HepG2 (cell line): ENCODE results near the gene IL17C. TPM values are rescaled to one million over a fixed set of nuclear protein-coding genes. Genes with fewer than 3 reads are reported as not detected.
A peak's percentile ranks its signal among the peaks of the same experiment; 100 is the strongest.

Experiments used
- CBX2 ChIP-seq, 2 experiments: fragments of 200-600 bp in 1 of 2; sonication (generic); formaldehyde crosslinking in 1 of 2; IDR thresholded peaks; 2 replicates each; pipeline versions ENCODE4 v1.7.0 to v1.8.1; 2018 to 2022; ENCODE audit warnings: low read depth in 2 of 2, low read length in 1 of 2, mild to moderate bottlenecking in 1 of 2, missing genetic modification reagents in 1 of 2
- DPF2 ChIP-seq: sonication (generic); formaldehyde crosslinking; IDR thresholded peaks from 2 replicates; pipeline ENCODE4 v1.4.0; 2020; ENCODE audit warnings: mild to moderate bottlenecking, low read depth, missing genetic modification reagents, borderline replicate concordance
- FLYWCH1 ChIP-seq: sonication (generic); formaldehyde crosslinking; IDR thresholded peaks from 2 replicates; pipeline ENCODE4 v1.8.1; 2023; ENCODE audit warnings: mild to moderate bottlenecking, missing genetic modification reagents
- HOXA5 ChIP-seq: sonication (generic); formaldehyde crosslinking; IDR thresholded peaks from 2 replicates; pipeline ENCODE4 v1.4.0; 2020; ENCODE audit warnings: missing genetic modification reagents
- NFYB ChIP-seq: sonication (generic); formaldehyde crosslinking; IDR thresholded peaks from 2 replicates; pipeline ENCODE4 v1.4.0; 2020; ENCODE audit warnings: missing genetic modification reagents
- SAP130 ChIP-seq: IDR thresholded peaks from 2 replicates; pipeline ENCODE4 v1.6.1; 2016; ENCODE audit warnings: low read depth
- XRCC5 ChIP-seq: fragments of 200-400 bp; formaldehyde crosslinking; optimal IDR thresholded peaks from 2 replicates; pipeline ENCODE3; 2017; ENCODE audit warnings: mild to moderate bottlenecking, low read length
- ZNF124 ChIP-seq: sonication (generic); formaldehyde crosslinking; IDR thresholded peaks from 2 replicates; pipeline ENCODE4 v1.4.0; 2020; ENCODE audit warnings: missing genetic modification reagents
- ZNF20 ChIP-seq: sonication (generic); formaldehyde crosslinking; IDR thresholded peaks from 2 replicates; pipeline ENCODE4 v1.4.0; 2020; ENCODE audit warnings: mild to moderate bottlenecking, moderate library complexity, missing genetic modification reagents
- ZNF326 ChIP-seq: sonication (generic); formaldehyde crosslinking; IDR thresholded peaks from 2 replicates; pipeline ENCODE4 v1.4.0; 2020; ENCODE audit warnings: missing genetic modification reagents, borderline replicate concordance
- ZNF652 ChIP-seq: IDR thresholded peaks from 2 replicates; pipeline ENCODE4 v1.6.1; 2016; ENCODE audit warnings: low read depth, borderline replicate concordance
- polyA plus RNA-seq, 8 experiments: library from polyadenylated mRNA; depleted of rRNA in 3 of 8; stranded (reverse) in 7 of 8; unstranded in 1 of 8; fragments of >200 nt; fragmentation: Illumina TruSeq in 4 of 8; extraction: Trizol in 4 of 8; gene quantifications; 2 replicates each; pipeline versions ENCODE4 v1.2.1 to v1.2.3, GENCODE V29; 2011 to 2016; ENCODE audit warnings: low read depth in 4 of 8, missing spikeins in 1 of 8, mixed read lengths in 1 of 8; ENCODE audit not compliant: insufficient read depth in 1 of 8
- total RNA-seq, 5 experiments: library from RNA; depleted of rRNA; stranded (reverse); fragments of >200 nt; fragmentation: Illumina TruSeq; extraction: Trizol; gene quantifications; 2 replicates each; pipeline ENCODE4 v1.2.3, GENCODE V29; 2016; ENCODE audit warnings: low read depth in 1 of 5
- TF ChIP-seq, protein P1 (sequence below): sonication (generic); formaldehyde crosslinking; IDR thresholded peaks from 2 replicates; pipeline ENCODE4 v1.4.0; 2020; ENCODE audit warnings: mild to moderate bottlenecking, missing genetic modification reagents, borderline replicate concordance
- TF ChIP-seq, protein P2 (sequence below): sonication (generic); formaldehyde crosslinking; IDR thresholded peaks from 2 replicates; pipeline ENCODE4 v1.4.0; 2020; ENCODE audit warnings: missing genetic modification reagents; ENCODE audit errors: not compliant biosample characterization
- TF ChIP-seq, protein P3 (sequence below): sonication (generic); formaldehyde crosslinking; IDR thresholded peaks from 2 replicates; pipeline ENCODE4 v1.4.0; 2020; ENCODE audit warnings: mild to moderate bottlenecking, missing genetic modification reagents
- TF ChIP-seq, protein P4 (sequence below): sonication (generic); formaldehyde crosslinking; IDR thresholded peaks from 2 replicates; pipeline ENCODE4 v1.4.0; 2020; ENCODE audit warnings: mild to moderate bottlenecking, missing genetic modification reagents

IL17C gene
- total and polyA plus RNA-seq, 2 of the 13 experiments (the other 11 are each of a cell fraction or from before 2014, with no cell fraction given) = not detected

DNA sequence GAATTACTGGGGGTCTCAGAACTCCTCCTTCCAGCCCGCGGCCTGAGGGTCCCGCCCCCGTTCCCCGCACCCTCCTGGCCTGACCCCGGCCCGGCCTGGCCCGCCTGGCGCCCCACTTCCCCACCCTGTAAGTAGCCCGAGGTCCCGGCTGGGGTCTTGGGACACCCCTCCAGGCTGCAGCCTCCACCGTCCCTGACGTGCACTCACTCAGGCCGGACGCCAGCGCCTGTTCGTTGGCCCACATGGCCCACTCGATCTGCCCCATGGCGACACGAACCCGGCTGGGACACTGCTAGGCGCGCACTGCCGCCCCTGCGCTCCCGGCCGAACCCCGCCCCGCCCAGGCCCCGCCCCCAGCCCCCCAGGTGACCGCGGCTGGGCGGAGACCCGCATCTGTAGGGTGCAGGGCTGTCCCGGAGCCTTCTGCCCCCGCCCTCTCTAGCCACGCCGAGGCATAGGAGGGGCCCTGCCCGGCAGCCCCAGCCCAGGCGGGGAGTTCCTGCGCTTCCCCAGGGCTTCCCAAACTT is 12.4 kb downstream of the IL17C start, which contains the start of gene CYBA (continued):
- TF ChIP-seq, protein P1, sequence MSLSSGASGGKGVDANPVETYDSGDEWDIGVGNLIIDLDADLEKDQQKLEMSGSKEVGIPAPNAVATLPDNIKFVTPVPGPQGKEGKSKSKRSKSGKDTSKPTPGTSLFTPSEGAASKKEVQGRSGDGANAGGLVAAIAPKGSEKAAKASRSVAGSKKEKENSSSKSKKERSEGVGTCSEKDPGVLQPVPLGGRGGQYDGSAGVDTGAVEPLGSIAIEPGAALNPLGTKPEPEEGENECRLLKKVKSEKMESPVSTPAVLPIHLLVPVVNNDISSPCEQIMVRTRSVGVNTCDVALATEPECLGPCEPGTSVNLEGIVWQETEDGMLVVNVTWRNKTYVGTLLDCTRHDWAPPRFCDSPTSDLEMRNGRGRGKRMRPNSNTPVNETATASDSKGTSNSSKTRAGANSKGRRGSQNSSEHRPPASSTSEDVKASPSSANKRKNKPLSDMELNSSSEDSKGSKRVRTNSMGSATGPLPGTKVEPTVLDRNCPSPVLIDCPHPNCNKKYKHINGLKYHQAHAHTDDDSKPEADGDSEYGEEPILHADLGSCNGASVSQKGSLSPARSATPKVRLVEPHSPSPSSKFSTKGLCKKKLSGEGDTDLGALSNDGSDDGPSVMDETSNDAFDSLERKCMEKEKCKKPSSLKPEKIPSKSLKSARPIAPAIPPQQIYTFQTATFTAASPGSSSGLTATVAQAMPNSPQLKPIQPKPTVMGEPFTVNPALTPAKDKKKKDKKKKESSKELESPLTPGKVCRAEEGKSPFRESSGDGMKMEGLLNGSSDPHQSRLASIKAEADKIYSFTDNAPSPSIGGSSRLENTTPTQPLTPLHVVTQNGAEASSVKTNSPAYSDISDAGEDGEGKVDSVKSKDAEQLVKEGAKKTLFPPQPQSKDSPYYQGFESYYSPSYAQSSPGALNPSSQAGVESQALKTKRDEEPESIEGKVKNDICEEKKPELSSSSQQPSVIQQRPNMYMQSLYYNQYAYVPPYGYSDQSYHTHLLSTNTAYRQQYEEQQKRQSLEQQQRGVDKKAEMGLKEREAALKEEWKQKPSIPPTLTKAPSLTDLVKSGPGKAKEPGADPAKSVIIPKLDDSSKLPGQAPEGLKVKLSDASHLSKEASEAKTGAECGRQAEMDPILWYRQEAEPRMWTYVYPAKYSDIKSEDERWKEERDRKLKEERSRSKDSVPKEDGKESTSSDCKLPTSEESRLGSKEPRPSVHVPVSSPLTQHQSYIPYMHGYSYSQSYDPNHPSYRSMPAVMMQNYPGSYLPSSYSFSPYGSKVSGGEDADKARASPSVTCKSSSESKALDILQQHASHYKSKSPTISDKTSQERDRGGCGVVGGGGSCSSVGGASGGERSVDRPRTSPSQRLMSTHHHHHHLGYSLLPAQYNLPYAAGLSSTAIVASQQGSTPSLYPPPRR (CRISPR knock-in tag) = no peak; the same call in 1 of the 2 replicates
- TF ChIP-seq, protein P2, sequence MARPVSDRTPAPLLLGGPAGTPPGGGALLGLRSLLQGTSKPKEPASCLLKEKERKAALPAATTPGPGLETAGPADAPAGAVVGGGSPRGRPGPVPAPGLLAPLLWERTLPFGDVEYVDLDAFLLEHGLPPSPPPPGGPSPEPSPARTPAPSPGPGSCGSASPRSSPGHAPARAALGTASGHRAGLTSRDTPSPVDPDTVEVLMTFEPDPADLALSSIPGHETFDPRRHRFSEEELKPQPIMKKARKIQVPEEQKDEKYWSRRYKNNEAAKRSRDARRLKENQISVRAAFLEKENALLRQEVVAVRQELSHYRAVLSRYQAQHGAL (CRISPR knock-in tag) = peak; percentile 42
- TF ChIP-seq CBX2 (IDR thresholded peaks at IDR 0.05; ENCODE audit: low read depth, low read length) (no peak), CBX2 (CRISPR knock-in tag; IDR thresholded peaks at IDR 0.05; ENCODE audit: low read depth) (0 out of 2 replicates have a peak, but pooled peaks have one; percentile 28), NFYB (no peak), ZNF124 (CRISPR knock-in tag) (no peak), SAP130 (no peak; the same call in 1 of the 2 replicates), ZNF326 (CRISPR knock-in tag) (peak; percentile 97), DPF2 (CRISPR knock-in tag) (no peak), ZNF20 (CRISPR knock-in tag) (no peak), ZNF652 (no peak), HOXA5 (CRISPR knock-in tag) (peak; percentile 82; the same call in 1 of the 2 replicates), FLYWCH1 (CRISPR knock-in tag) (no peak), XRCC5 (no peak)
- TF ChIP-seq, protein P3, sequence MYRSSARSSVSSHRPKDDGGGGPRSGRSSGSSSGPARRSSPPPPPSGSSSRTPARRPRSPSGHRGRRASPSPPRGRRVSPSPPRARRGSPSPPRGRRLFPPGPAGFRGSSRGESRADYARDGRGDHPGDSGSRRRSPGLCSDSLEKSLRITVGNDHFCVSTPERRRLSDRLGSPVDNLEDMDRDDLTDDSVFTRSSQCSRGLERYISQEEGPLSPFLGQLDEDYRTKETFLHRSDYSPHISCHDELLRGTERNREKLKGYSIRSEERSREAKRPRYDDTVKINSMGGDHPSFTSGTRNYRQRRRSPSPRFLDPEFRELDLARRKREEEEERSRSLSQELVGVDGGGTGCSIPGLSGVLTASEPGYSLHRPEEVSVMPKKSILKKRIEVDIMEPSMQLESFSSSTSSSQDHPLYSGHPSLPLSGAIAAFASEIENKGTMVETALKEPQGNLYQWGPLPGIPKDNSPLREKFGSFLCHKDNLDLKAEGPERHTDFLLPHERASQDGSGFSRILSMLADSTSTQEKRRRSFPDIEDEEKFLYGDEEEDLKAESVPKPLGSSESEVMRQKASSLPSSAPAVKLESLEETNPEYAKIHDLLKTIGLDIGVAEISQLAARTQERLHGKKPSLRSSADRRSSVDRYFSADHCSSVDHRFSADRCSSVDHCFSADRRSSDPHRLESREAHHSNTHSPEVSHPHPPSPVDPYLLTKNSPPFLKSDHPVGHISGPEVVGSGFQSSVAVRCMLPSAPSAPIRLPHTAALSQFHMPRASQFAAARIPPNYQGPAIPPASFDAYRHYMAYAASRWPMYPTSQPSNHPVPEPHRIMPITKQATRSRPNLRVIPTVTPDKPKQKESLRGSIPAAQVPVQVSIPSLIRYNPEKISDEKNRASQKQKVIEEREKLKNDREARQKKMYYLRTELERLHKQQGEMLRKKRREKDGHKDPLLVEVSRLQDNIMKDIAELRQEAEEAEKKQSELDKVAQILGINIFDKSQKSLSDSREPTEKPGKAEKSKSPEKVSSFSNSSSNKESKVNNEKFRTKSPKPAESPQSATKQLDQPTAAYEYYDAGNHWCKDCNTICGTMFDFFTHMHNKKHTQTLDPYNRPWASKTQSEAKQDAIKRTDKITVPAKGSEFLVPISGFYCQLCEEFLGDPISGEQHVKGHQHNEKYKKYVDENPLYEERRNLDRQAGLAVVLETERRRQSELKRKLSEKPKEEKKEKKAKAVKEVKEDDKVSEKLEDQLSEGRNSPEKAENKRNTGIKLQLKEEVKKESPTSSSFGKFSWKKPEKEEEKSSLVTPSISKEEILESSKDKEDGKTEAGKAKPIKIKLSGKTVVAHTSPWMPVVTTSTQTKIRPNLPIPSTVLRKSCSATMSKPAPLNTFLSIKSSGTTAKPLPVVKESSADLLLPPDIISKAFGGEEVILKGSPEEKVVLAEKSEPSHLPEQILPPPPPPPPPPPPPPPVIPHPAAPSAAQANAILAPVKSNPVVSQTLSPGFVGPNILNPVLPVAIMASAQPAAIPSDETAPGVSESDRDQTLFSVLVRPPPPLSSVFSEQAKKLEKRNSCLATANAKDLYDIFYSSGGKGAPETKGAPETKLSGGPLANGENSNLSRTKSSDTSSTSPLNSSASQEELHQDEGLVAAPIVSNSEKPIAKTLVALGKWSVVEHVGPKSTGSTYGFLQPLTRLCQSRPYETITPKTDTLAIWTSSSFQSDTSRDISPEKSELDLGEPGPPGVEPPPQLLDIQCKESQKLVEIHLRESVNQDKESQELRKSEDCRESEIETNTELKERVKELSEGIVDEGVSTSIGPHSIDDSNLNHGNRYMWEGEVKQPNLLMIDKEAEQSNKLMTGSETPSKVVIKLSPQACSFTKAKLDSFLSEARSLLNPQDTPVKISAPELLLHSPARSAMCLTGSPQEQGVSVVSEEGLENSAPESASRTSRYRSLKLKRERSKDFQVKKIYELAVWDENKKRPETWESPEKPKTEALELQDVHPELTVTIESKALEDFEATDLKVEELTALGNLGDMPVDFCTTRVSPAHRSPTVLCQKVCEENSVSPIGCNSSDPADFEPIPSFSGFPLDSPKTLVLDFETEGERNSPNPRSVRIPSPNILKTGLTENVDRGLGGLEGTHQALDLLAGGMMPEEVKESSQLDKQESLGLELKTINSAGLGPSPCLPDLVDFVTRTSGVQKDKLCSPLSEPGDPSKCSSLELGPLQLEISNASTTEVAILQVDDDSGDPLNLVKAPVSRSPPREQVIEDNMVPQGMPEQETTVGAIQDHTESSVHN (CRISPR knock-in tag) = no peak
- TF ChIP-seq, protein P4, sequence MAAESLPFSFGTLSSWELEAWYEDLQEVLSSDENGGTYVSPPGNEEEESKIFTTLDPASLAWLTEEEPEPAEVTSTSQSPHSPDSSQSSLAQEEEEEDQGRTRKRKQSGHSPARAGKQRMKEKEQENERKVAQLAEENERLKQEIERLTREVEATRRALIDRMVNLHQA (CRISPR knock-in tag) = 0 out of 2 replicates have a peak, but pooled peaks have one; percentile 22
